ENCODE data around the gene RAB44.
A peak's percentile ranks its signal among the peaks of the same experiment; 100 is the strongest.

Gene RAB44

GRCh38 chr6:36727505-36728021 lies 29.9 kb downstream of the RAB44 start:
- no peak for DNase-seq (ENCODE audit: extremely low read depth in 1 of 2, low read depth in 1 of 2)

GRCh38 chr6:36728289-36729160 lies 30.9 kb downstream of the RAB44 start:
- no peak for DNase-seq (ENCODE audit: extremely low read depth in 1 of 2, low read depth in 1 of 2)

GRCh38 chr6:36729161-36729524 lies 31.5 kb downstream of the RAB44 start:
- DNase-seq (ENCODE audit: extremely low read depth in 1 of 2, low read depth in 1 of 2), result no peak

- no peak for DNase-seq (ENCODE audit: extremely low read depth in 1 of 2, low read depth in 1 of 2)
These were observed 33.1 kb downstream of the RAB44 start for GRCh38 chr6:36730424-36731380.

- no peak for DNase-seq (ENCODE audit: extremely low read depth in 1 of 2, low read depth in 1 of 2)
These were observed 34.1 kb downstream of the RAB44 start for GRCh38 chr6:36731622-36732310.

GRCh38 chr6:36733300-36733699 lies 35.7 kb downstream of the RAB44 start:
- DNase-seq (ENCODE audit: extremely low read depth in 1 of 2, low read depth in 1 of 2), result no peak

GRCh38 chr6:36734486-36735060 lies 36.9 kb downstream of the RAB44 start:
- DNase-seq (ENCODE audit: extremely low read depth in 1 of 2, low read depth in 1 of 2), result no peak

GRCh38 chr6:36735110-36736071 lies 37.8 kb downstream of the RAB44 start:
- peak in 1 of 2 donors; percentile 15 for DNase-seq (ENCODE audit: extremely low read depth in 1 of 2, low read depth in 1 of 2)

GRCh38 chr6:36737043-36737785 lies 39.6 kb downstream of the RAB44 start:
- no peak for DNase-seq (ENCODE audit: extremely low read depth in 1 of 2, low read depth in 1 of 2)

GRCh38 chr6:36738108-36738507 lies 40.5 kb downstream of the RAB44 start:
- DNase-seq (ENCODE audit: extremely low read depth in 1 of 2, low read depth in 1 of 2), result no peak

GRCh38 chr6:36739947-36740817 lies 42.6 kb downstream of the RAB44 start:
- no peak for DNase-seq (ENCODE audit: extremely low read depth in 1 of 2, low read depth in 1 of 2)

GRCh38 chr6:36740818-36741179 lies 43.2 kb downstream of the RAB44 start:
- no peak for DNase-seq (ENCODE audit: extremely low read depth in 1 of 2, low read depth in 1 of 2)

- DNase-seq (ENCODE audit: extremely low read depth in 1 of 2, low read depth in 1 of 2), result no peak
These were observed 44.5 kb downstream of the RAB44 start for GRCh38 chr6:36742146-36742545.

- no peak for DNase-seq (ENCODE audit: extremely low read depth in 1 of 2, low read depth in 1 of 2)
These were observed 45.4 kb downstream of the RAB44 start for GRCh38 chr6:36743032-36743431.

- no peak for DNase-seq (ENCODE audit: extremely low read depth in 1 of 2, low read depth in 1 of 2)
These were observed 46.1 kb downstream of the RAB44 start for GRCh38 chr6:36743538-36744303.

GRCh38 chr6:36744304-36744673 lies 46.7 kb downstream of the RAB44 start:
- DNase-seq (ENCODE audit: extremely low read depth in 1 of 2, low read depth in 1 of 2), result no peak

GRCh38 chr6:36745283-36745682 lies 47.7 kb downstream of the RAB44 start:
- no peak for DNase-seq (ENCODE audit: extremely low read depth in 1 of 2, low read depth in 1 of 2)

Measured in stimulated activated CD8-positive, alpha-beta memory T cell treated with anti-CD3 and anti-CD28 coated beads, Interleukin-7, amount 100 ng/mL, for 48 hours (primary cell).